Heart right ventricle (tissue), 16 donors: ENCODE data around the gene ARSJ. TPM values are rescaled to one million over a fixed set of nuclear protein-coding genes. Genes with fewer than 3 reads are reported as not detected.

Source experiments
- ATAC-seq, 8 donors: fragments of 200-7000 bp; cut with Tn5 transposase; one replicate each; pipeline ENCODE4 v1.9.1; 2020; ENCODE audit warnings: mild to moderate bottlenecking in 8 of 8, moderate library complexity in 8 of 8, moderate number of reproducible peaks in 1 of 8
- DNase-seq, 2 donors: peaks; one replicate each; pipeline ENCODE4 v3.0.0-alpha.2; 2020
- H3K27ac ChIP-seq, 10 donors: fragments of 200-600 bp; sonication (generic) in 2 of 10; one replicate each; pipeline versions ENCODE4 v1.5.0 to v1.8.0; 2020 to 2022; ENCODE audit warnings: mild to moderate bottlenecking in 3 of 10
- H3K27me3 ChIP-seq, 7 donors: fragments of 200-600 bp; one replicate each; pipeline ENCODE4 v1.8.0; 2021 to 2022; ENCODE audit warnings: mild to moderate bottlenecking in 2 of 7
- H3K36me3 ChIP-seq, 9 donors: fragments of 200-600 bp; sonication (generic) in 1 of 9; one replicate each; pipeline versions ENCODE4 v1.5.0 to v1.8.0; 2020 to 2022; ENCODE audit warnings: mild to moderate bottlenecking in 2 of 9
- H3K4me1 ChIP-seq, 9 donors: fragments of 200-600 bp; sonication (generic) in 1 of 9; one replicate each; pipeline versions ENCODE4 v1.5.0 to v1.8.0; 2020 to 2022; ENCODE audit warnings: mild to moderate bottlenecking in 4 of 9
- H3K4me3 ChIP-seq, 10 donors: fragments of 200-600 bp; sonication (generic) in 2 of 10; one replicate each; pipeline versions ENCODE4 v1.5.0 to v1.8.0; 2020 to 2022; ENCODE audit warnings: mild to moderate bottlenecking in 7 of 10, moderate library complexity in 2 of 10
- H3K9me3 ChIP-seq, 11 donors: fragments of 200-600 bp in 10 of 11; sonication (generic) in 2 of 11; one replicate each; pipeline versions ENCODE4 v1.5.0 to v1.8.0; 2013 to 2022; ENCODE audit warnings: mild to moderate bottlenecking in 2 of 11, control low read depth in 1 of 11, moderate library complexity in 1 of 11
- WGBS, 2 donors: extraction: QIAGEN DNeasy Blood & Tissue Kit; methylation state at CpG; one replicate each; pipeline ENCODE4 v1.1.7; 2013; ENCODE audit warnings: inconsistent platforms in 1 of 2; 5-methylcytosine and 5-hydroxymethylcytosine counted together
- intact Hi-C, 10 donors: fragments of 100-400 bp; cut with DNase I; formaldehyde crosslinking; loops; one replicate each; pipeline versions ENCODE4 v1.11.1 to v1.14.2; 2022
- polyA plus RNA-seq, 2 donors: library from polyadenylated mRNA; stranded (reverse); fragments of 200-250 nt; gene quantifications; one replicate each; pipeline ENCODE4 v1.2.3, GENCODE V29; 2013
- total RNA-seq, 10 donors: library from RNA; stranded (reverse); fragmentation: NEBNext Ultra II Directional in 3 of 10; extraction: Animal tissue kit (Norgen Biotek cat#: 25700) in 3 of 10; gene quantifications; one replicate each; pipeline versions ENCODE4 v1.2.1 to v1.2.4, GENCODE V29; 2021 to 2023
- TF ChIP-seq, protein P1 (sequence below), 9 donors: fragments of 200-600 bp; sonication (generic) in 2 of 9; IDR thresholded peaks; one replicate each; pipeline versions ENCODE4 v1.5.0 to v1.8.0; 2021 to 2022; ENCODE audit warnings: antibody characterized with exemption in 9 of 9, mild to moderate bottlenecking in 5 of 9, moderate library complexity in 1 of 9
- donor health status: Arrhythmogenic right ventricular cardiomyopathy.
- donor health status: ischemic (EF 13 %, LVEDD 7.1; RV severe dilation, severe dysfunction).
- donor health status: healthy with polysubstance abuse.
- donor health status: DM: no; HTN: yes; CAD: no.
- donor health status: DM: no; HTN: no; CAD: no.
- donor health status: ischemic (EF 25% LVEDD 6.9; RV normal size, moderate dysfunction).
- donor health status: ischemic (EF 25% LVEDD 5.7; RV mildly dilated, moderate dysfunction).
- donor health status: healthy.
- donor health status: DM: yes; HTN: yes; CAD: no.
- donor health status: Ischemic cardiomyopathy.
- donor health status: ischemic (EF 35%, LVEDD 5.7; RV mildly dilated, moderate dysfunction).
- donor health status: nonischemic (EF 11% LVEDD 7.7; RV severe dilation, severe dysfunction).
- donor health status: DM: yes; HTN: yes; CAD: no.
- donor health status: PGD.
- donor health status: ischemic (EF 29% LVEDD 5.4; RV normal size, mild dysfunction).
- donor health status: nonischemic (EF 23%, LVEDD 6.1; RV moderate dilation, normal function).

Gene ARSJ
- total and polyA plus RNA-seq, 12 donors, result 0.44 to 6.6 (median 1.2) TPM

- 81 to 85% methylated on average over 5 of the region's 5 CpGs for WGBS, 2 donors
- no peaks in the 10 kb centered on the region for H3K9me3 ChIP-seq
- no peaks in the 10 kb centered on the region for H3K27me3 ChIP-seq
- TF ChIP-seq, protein P1, sequence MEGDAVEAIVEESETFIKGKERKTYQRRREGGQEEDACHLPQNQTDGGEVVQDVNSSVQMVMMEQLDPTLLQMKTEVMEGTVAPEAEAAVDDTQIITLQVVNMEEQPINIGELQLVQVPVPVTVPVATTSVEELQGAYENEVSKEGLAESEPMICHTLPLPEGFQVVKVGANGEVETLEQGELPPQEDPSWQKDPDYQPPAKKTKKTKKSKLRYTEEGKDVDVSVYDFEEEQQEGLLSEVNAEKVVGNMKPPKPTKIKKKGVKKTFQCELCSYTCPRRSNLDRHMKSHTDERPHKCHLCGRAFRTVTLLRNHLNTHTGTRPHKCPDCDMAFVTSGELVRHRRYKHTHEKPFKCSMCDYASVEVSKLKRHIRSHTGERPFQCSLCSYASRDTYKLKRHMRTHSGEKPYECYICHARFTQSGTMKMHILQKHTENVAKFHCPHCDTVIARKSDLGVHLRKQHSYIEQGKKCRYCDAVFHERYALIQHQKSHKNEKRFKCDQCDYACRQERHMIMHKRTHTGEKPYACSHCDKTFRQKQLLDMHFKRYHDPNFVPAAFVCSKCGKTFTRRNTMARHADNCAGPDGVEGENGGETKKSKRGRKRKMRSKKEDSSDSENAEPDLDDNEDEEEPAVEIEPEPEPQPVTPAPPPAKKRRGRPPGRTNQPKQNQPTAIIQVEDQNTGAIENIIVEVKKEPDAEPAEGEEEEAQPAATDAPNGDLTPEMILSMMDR (IDR thresholded peaks at IDR 0.05), result no peak
- no peaks in the 10 kb centered on the region for H3K36me3 ChIP-seq
- H3K4me3 ChIP-seq, result no peak overlapping the region
- ATAC-seq, result no peak
- H3K4me1 ChIP-seq, result no peaks in the 10 kb centered on the region
- intact Hi-C loops, result no loop called here
- DNase-seq, result no peak
- H3K27ac ChIP-seq, result no peak overlapping the region
These were observed 45.8 kb upstream of the ARSJ start for GRCh38 chr4:114025176-114025777.

- TF ChIP-seq, protein P1 (IDR thresholded peaks at IDR 0.05), result no peak
- WGBS, 2 donors, result 84% methylated on average over 3 of the region's 3 CpGs
- Histone ChIP-seq H3K9me3 (no peaks in the 10 kb centered on the region), H3K4me3 (no peak overlapping the region), H3K27ac (no peak overlapping the region), H3K36me3 (no peaks in the 10 kb centered on the region), H3K4me1 (no peaks in the 10 kb centered on the region), H3K27me3 (no peaks in the 10 kb centered on the region)
- ATAC-seq, result no peak
- intact Hi-C loops, result no loop called here
- no peak for DNase-seq
These were observed 42.0 kb upstream of the ARSJ start for GRCh38 chr4:114021451-114021850.

DNA sequence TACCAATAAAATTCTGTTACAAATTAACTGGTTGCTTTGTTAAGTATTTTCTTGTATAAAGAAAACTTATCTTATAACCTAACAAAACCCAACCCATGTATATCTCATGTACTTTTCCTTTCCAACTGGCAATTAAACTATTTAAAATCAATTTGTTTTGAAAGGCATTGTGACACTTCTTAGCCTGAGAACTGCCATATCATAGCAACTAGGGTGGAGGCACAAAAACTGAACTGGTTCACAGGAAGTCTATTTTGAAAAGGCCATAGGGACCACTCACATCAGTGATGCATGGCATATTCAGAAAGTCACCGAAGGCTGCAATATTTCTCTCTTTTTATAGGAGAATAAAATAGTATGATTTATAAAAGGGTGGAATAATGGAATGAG lies 40.5 kb upstream of the ARSJ start:
- Histone ChIP-seq H3K9me3 (no peaks in the 10 kb centered on the region), H3K27me3 (no peaks in the 10 kb centered on the region), H3K4me1 (no peaks in the 10 kb centered on the region), H3K27ac (no peak overlapping the region), H3K36me3 (no peaks in the 10 kb centered on the region), H3K4me3 (no peak overlapping the region)
- TF ChIP-seq, protein P1 (IDR thresholded peaks at IDR 0.05), result no peak
- ATAC-seq (no peak), DNase-seq (no peak)
- intact Hi-C loops, result no loop called here
- WGBS, 2 donors, result 81% methylated on average over 1 of the region's 1 CpG

DNA sequence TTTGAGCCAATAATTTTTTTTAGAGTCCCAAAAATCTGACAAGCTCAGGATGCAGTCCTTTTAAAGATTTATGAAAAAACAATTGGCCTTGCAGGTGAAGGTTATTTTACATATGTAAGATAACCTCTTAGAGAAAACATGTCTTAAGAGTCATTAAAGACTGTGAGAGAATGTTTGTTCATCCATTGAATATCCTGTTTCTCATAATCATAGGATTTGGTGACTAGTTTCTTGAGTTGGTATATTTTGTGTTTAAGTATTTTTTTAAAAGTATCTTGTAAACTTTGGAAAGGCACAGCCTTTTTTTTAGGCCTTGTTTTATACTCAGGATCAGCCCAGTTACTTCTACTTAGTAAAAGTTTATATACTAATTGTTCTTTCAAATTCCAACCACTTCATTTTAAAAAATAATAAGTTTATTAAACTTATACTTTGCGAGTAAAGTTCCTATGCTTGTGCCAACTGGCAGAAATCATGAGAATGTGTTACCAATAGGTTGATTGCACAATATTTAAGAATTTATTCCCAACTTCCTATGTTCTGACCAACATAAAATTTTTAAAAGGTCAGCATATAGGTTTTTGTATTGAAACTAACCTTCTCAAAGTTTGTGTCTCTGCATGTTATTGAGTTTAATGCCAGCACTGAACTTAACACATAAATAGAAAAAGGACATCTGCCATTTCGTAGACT lies 40.0 kb upstream of the ARSJ start:
- no peaks in the 10 kb centered on the region for H3K27me3 ChIP-seq
- TF ChIP-seq, protein P1 (IDR thresholded peaks at IDR 0.05), result no peak
- H3K4me3 ChIP-seq, result no peak overlapping the region
- H3K4me1 ChIP-seq, result no peaks in the 10 kb centered on the region
- H3K36me3 ChIP-seq, result no peaks in the 10 kb centered on the region
- no peak overlapping the region for H3K27ac ChIP-seq
- ATAC-seq (no peak), DNase-seq (no peak)
- 44% methylated on average over 2 of the region's 2 CpGs for WGBS, 2 donors
- intact Hi-C loops, result no loop called here
- H3K9me3 ChIP-seq, result no peaks in the 10 kb centered on the region
